Liver (tissue), 9 donors: Measurements from ENCODE around the gene GIT2. TPM values are rescaled to one million over a fixed set of nuclear protein-coding genes. Genes with fewer than 3 reads are reported as not detected.

Experiments used
- DNase-seq: peaks from one replicate; pipeline ENCODE4 v3.0.0-alpha.2; 2017; ENCODE audit warnings: low spot score
- H3K27ac ChIP-seq, 2 donors: one replicate each; pipeline ENCODE4 v1.7.0; 2013; ENCODE audit warnings: inconsistent platforms in 2 of 2, low read length in 2 of 2, control low read depth in 1 of 2, low read depth in 1 of 2, mild to moderate bottlenecking in 1 of 2
- H3K27me3 ChIP-seq, 4 donors: one replicate each; pipeline versions ENCODE4 v1.6.1 to v1.7.0; 2013; ENCODE audit warnings: low read length in 3 of 4, inconsistent platforms in 1 of 4, mild to moderate bottlenecking in 1 of 4, moderate library complexity in 1 of 4; ENCODE audit not compliant: control insufficient read depth in 4 of 4, insufficient read depth in 4 of 4
- H3K36me3 ChIP-seq, 4 donors: one replicate each; pipeline versions ENCODE4 v1.6.1 to v1.7.0; 2013; ENCODE audit warnings: low read length in 3 of 4, mild to moderate bottlenecking in 3 of 4, low read depth in 1 of 4, moderate library complexity in 1 of 4; ENCODE audit not compliant: control insufficient read depth in 4 of 4, insufficient read depth in 3 of 4
- H3K4me1 ChIP-seq, 4 donors: one replicate each; pipeline versions ENCODE4 v1.6.1 to v1.7.0; 2013; ENCODE audit warnings: low read length in 3 of 4, mild to moderate bottlenecking in 3 of 4, moderate library complexity in 1 of 4; ENCODE audit not compliant: control insufficient read depth in 4 of 4, insufficient read depth in 4 of 4
- H3K4me3 ChIP-seq, 3 donors: one replicate each; pipeline versions ENCODE4 v1.6.1 to v1.7.0; 2013; ENCODE audit warnings: low read length in 3 of 3, control low read depth in 1 of 3, low read depth in 1 of 3, mild to moderate bottlenecking in 1 of 3
- H3K9ac ChIP-seq, 2 donors: one replicate each; pipeline ENCODE4 v1.7.0; 2013; ENCODE audit warnings: low read length in 2 of 2, mild to moderate bottlenecking in 2 of 2, moderate library complexity in 2 of 2, control low read depth in 1 of 2, low read depth in 1 of 2
- H3K9me3 ChIP-seq, 4 donors: one replicate each; pipeline versions ENCODE4 v1.6.1 to v1.7.0; 2013; ENCODE audit warnings: low read length in 3 of 4; ENCODE audit not compliant: control insufficient read depth in 4 of 4
- EGR1 ChIP-seq, 2 donors: IDR thresholded peaks; 2 replicates each; pipeline ENCODE4 v1.6.1; 2016 to 2018; ENCODE audit warnings: antibody characterized with exemption in 2 of 2, low read depth in 2 of 2
- FOXA1 ChIP-seq: IDR thresholded peaks from 2 replicates; pipeline ENCODE4 v1.6.1; 2016; ENCODE audit warnings: antibody characterized with exemption
- FOXA2 ChIP-seq: IDR thresholded peaks from 2 replicates; pipeline ENCODE4 v1.6.1; 2016; ENCODE audit warnings: antibody characterized with exemption
- GABPA ChIP-seq, 2 donors: IDR thresholded peaks in 1 of 2; conservative IDR thresholded peaks in 1 of 2; 2 replicates each; pipeline ENCODE4 v1.6.1; 2016; ENCODE audit warnings: antibody characterized with exemption in 2 of 2, mild to moderate bottlenecking in 1 of 2, moderate library complexity in 1 of 2
- HNF4A ChIP-seq, 2 donors: conservative IDR thresholded peaks; 2 replicates each; pipeline ENCODE4 v1.6.1; 2016; ENCODE audit warnings: antibody characterized with exemption in 2 of 2, mild to moderate bottlenecking in 2 of 2
- HNF4G ChIP-seq: IDR thresholded peaks from 2 replicates; pipeline ENCODE4 v1.6.1; 2016; ENCODE audit warnings: antibody characterized with exemption
- JUND ChIP-seq, 2 donors: IDR thresholded peaks; 2 replicates each; pipeline ENCODE4 v1.6.1; 2016; ENCODE audit warnings: antibody characterized with exemption in 2 of 2
- NR2F2 ChIP-seq: IDR thresholded peaks from 2 replicates; pipeline ENCODE4 v1.6.1; 2016; ENCODE audit warnings: antibody characterized with exemption
- RAD21 ChIP-seq, 2 donors: IDR thresholded peaks; 2 replicates each; pipeline ENCODE4 v1.6.1; 2016; ENCODE audit warnings: antibody characterized with exemption in 2 of 2, mild to moderate bottlenecking in 2 of 2
- RXRA ChIP-seq, 2 donors: IDR thresholded peaks; 2 replicates each; pipeline ENCODE4 v1.6.1; 2017 to 2018; ENCODE audit warnings: antibody characterized with exemption in 2 of 2, mild to moderate bottlenecking in 1 of 2
- SP1 ChIP-seq: IDR thresholded peaks from 2 replicates; pipeline ENCODE4 v1.6.1; 2018; ENCODE audit warnings: antibody characterized with exemption, mild to moderate bottlenecking
- TAF1 ChIP-seq: conservative IDR thresholded peaks from 2 replicates; pipeline ENCODE4 v1.6.1; 2016; ENCODE audit warnings: antibody characterized with exemption, mild to moderate bottlenecking
- YY1 ChIP-seq: IDR thresholded peaks from 2 replicates; pipeline ENCODE4 v1.6.1; 2016; ENCODE audit warnings: antibody characterized with exemption, mild to moderate bottlenecking
- WGBS: extraction: QIAGEN DNeasy Blood & Tissue Kit; methylation state at CpG from one replicate; pipeline ENCODE4 v1.1.7; 2013; 5-methylcytosine and 5-hydroxymethylcytosine counted together
- polyA plus RNA-seq, 2 donors: library from polyadenylated mRNA; stranded (reverse) in 1 of 2; unstranded in 1 of 2; fragments of 200-250 nt in 1 of 2; fragments of >200 nt in 1 of 2; fragmentation: Nextera tagmentation in 1 of 2; extraction: Ambion mirVana in 1 of 2; gene quantifications; one replicate each; pipeline versions ENCODE4 v1.2.1 to v1.2.3, GENCODE V29; 2013 to 2015
- total RNA-seq, 2 donors: library from RNA; depleted of rRNA; stranded (reverse); fragments of >200 nt; gene quantifications; one replicate each; pipeline ENCODE4 v1.2.3, GENCODE V29; 2014
- TF ChIP-seq, protein P1 (sequence below): IDR thresholded peaks from 2 replicates; pipeline ENCODE4 v1.6.1; 2016; ENCODE audit warnings: antibody characterized with exemption, mild to moderate bottlenecking
- TF ChIP-seq, protein P2 (sequence below): IDR thresholded peaks from 2 replicates; pipeline ENCODE4 v1.6.1; 2016; ENCODE audit warnings: antibody characterized with exemption
- TF ChIP-seq, protein P3 (sequence below): IDR thresholded peaks from 2 replicates; pipeline ENCODE4 v1.6.1; 2016; ENCODE audit warnings: antibody characterized with exemption
- TF ChIP-seq, protein P4 (sequence below): IDR thresholded peaks from 2 replicates; pipeline ENCODE4 v1.6.1; 2016; ENCODE audit warnings: antibody characterized with exemption
- TF ChIP-seq, protein P5 (sequence below): fragments of 150-350 bp; IDR thresholded peaks from 2 replicates; pipeline ENCODE4 v1.5.1; 2017; ENCODE audit warnings: improper control_type of control experiment, low read depth, low read length; ENCODE audit not compliant: missing input control
- donor health status: healthy.
- donor health status: healthy.
- donor health status: healthy.
- donor health status: healthy.
- donor health status: healthy.

GIT2 gene
- total and polyA plus RNA-seq, 4 donors: 6.7 to 30.4 (median 16.7) TPM

DNA sequence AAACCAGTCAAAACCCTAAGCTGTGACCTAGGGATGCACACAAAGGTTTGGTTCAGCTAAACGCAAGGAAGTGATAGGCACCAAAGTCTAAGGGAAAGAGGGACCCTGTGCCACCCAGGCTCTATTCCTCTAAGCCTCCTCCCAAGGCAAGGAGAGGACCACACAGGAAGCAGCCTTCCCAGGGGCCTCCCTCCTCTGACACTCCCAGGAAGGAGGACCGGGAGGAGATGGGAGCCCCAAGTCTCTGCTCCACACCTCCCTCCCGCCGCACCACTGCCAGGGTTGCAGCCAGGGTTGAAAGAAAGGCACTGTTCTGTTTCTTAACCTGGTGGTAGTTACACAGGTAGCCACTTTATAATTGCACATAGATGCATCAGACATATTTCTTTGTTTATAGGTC, 74.2 kb downstream of the GIT2 start:
- no peak overlapping the region for H3K27ac ChIP-seq
- TF ChIP-seq SP1 (no peak), NR2F2 (no peak), HNF4G (no peak), EGR1 (IDR thresholded peaks at IDR 0.05; ENCODE audit: low read depth in 2 of 2) (no peak), RAD21 (IDR thresholded peaks at IDR 0.05) (no peak), HNF4A (conservative IDR thresholded peaks at IDR 0.05) (no peak), JUND (IDR thresholded peaks at IDR 0.05) (no peak), TAF1 (no peak), FOXA1 (no peak), YY1 (no peak), GABPA (IDR thresholded peaks at IDR 0.05 in 1 of 2, conservative IDR thresholded peaks at IDR 0.05 in 1 of 2) (no peak), FOXA2 (no peak), RXRA (IDR thresholded peaks at IDR 0.05) (no peak)
- TF ChIP-seq, protein P1, sequence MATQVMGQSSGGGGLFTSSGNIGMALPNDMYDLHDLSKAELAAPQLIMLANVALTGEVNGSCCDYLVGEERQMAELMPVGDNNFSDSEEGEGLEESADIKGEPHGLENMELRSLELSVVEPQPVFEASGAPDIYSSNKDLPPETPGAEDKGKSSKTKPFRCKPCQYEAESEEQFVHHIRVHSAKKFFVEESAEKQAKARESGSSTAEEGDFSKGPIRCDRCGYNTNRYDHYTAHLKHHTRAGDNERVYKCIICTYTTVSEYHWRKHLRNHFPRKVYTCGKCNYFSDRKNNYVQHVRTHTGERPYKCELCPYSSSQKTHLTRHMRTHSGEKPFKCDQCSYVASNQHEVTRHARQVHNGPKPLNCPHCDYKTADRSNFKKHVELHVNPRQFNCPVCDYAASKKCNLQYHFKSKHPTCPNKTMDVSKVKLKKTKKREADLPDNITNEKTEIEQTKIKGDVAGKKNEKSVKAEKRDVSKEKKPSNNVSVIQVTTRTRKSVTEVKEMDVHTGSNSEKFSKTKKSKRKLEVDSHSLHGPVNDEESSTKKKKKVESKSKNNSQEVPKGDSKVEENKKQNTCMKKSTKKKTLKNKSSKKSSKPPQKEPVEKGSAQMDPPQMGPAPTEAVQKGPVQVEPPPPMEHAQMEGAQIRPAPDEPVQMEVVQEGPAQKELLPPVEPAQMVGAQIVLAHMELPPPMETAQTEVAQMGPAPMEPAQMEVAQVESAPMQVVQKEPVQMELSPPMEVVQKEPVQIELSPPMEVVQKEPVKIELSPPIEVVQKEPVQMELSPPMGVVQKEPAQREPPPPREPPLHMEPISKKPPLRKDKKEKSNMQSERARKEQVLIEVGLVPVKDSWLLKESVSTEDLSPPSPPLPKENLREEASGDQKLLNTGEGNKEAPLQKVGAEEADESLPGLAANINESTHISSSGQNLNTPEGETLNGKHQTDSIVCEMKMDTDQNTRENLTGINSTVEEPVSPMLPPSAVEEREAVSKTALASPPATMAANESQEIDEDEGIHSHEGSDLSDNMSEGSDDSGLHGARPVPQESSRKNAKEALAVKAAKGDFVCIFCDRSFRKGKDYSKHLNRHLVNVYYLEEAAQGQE: no peak
- TF ChIP-seq, protein P2, sequence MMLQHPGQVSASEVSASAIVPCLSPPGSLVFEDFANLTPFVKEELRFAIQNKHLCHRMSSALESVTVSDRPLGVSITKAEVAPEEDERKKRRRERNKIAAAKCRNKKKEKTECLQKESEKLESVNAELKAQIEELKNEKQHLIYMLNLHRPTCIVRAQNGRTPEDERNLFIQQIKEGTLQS: no peak
- TF ChIP-seq, protein P3, sequence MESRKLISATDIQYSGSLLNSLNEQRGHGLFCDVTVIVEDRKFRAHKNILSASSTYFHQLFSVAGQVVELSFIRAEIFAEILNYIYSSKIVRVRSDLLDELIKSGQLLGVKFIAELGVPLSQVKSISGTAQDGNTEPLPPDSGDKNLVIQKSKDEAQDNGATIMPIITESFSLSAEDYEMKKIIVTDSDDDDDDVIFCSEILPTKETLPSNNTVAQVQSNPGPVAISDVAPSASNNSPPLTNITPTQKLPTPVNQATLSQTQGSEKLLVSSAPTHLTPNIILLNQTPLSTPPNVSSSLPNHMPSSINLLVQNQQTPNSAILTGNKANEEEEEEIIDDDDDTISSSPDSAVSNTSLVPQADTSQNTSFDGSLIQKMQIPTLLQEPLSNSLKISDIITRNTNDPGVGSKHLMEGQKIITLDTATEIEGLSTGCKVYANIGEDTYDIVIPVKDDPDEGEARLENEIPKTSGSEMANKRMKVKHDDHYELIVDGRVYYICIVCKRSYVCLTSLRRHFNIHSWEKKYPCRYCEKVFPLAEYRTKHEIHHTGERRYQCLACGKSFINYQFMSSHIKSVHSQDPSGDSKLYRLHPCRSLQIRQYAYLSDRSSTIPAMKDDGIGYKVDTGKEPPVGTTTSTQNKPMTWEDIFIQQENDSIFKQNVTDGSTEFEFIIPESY: no peak
- TF ChIP-seq, protein P4, sequence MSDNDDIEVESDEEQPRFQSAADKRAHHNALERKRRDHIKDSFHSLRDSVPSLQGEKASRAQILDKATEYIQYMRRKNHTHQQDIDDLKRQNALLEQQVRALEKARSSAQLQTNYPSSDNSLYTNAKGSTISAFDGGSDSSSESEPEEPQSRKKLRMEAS: no peak
- TF ChIP-seq, protein P5, sequence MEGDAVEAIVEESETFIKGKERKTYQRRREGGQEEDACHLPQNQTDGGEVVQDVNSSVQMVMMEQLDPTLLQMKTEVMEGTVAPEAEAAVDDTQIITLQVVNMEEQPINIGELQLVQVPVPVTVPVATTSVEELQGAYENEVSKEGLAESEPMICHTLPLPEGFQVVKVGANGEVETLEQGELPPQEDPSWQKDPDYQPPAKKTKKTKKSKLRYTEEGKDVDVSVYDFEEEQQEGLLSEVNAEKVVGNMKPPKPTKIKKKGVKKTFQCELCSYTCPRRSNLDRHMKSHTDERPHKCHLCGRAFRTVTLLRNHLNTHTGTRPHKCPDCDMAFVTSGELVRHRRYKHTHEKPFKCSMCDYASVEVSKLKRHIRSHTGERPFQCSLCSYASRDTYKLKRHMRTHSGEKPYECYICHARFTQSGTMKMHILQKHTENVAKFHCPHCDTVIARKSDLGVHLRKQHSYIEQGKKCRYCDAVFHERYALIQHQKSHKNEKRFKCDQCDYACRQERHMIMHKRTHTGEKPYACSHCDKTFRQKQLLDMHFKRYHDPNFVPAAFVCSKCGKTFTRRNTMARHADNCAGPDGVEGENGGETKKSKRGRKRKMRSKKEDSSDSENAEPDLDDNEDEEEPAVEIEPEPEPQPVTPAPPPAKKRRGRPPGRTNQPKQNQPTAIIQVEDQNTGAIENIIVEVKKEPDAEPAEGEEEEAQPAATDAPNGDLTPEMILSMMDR: no peak
- WGBS: 82% methylated on average over 4 of the region's 4 CpGs
- peaks cover 5 to 20% (median 13%) of the 10 kb centered on the region in 4 donors for H3K36me3 ChIP-seq
- DNase-seq: no peak
- no peak overlapping the region for H3K4me3 ChIP-seq
- H3K27me3 ChIP-seq: no peaks in the 10 kb centered on the region
- H3K9ac ChIP-seq: no peak overlapping the region
- no peaks in the 10 kb centered on the region for H3K9me3 ChIP-seq
- H3K4me1 ChIP-seq: no peaks in the 10 kb centered on the region
